K562 (cell line): ENCODE results near the gene CGB3. TPM values are rescaled to one million over a fixed set of nuclear protein-coding genes. Genes with fewer than 3 reads are reported as not detected.
A peak's percentile ranks its signal among the peaks of the same experiment; 100 is the strongest.

Experiments
- ASH1L ChIP-seq: fragments of 450-650 bp; IDR thresholded peaks from 2 replicates; pipeline ENCODE4 v1.6.1; 2018; ENCODE audit warnings: borderline replicate concordance, mild to moderate bottlenecking, low read depth; ENCODE audit not compliant: partially characterized antibody
- CREM ChIP-seq: IDR thresholded peaks from 2 replicates; pipeline ENCODE4 v1.6.1; 2014; ENCODE audit warnings: antibody characterized with exemption, low read depth
- ELF4 ChIP-seq: fragments of 450-650 bp; formaldehyde crosslinking; IDR thresholded peaks from 2 replicates; pipeline ENCODE4 v1.4.0; 2022; ENCODE audit warnings: missing genetic modification characterization
- GABPA ChIP-seq: fragments of 200-800 bp; sonication (Bioruptor generic); conservative IDR thresholded peaks from 2 replicates; pipeline ENCODE4 v1.6.1; 2016; ENCODE audit warnings: low read depth, missing genetic modification characterization, missing compliant biosample characterization
- KLF13 ChIP-seq: fragments of 450-650 bp; IDR thresholded peaks from 2 replicates; pipeline ENCODE4 v1.6.1; 2016; ENCODE audit warnings: missing genetic modification characterization, low read depth, mild to moderate bottlenecking, missing compliant biosample characterization, moderate library complexity, borderline replicate concordance
- MAFG ChIP-seq: fragments of 450-650 bp; conservative IDR thresholded peaks from 2 replicates; pipeline ENCODE4 v1.6.1; 2016; ENCODE audit warnings: missing genetic modification characterization, missing compliant biosample characterization
- NR2C2 ChIP-seq, 2 experiments: fragments of 200-800 bp in 1 of 2; sonication (Bioruptor generic) in 1 of 2; sonication (generic) in 1 of 2; formaldehyde crosslinking in 1 of 2; IDR thresholded peaks; 2 replicates each; pipeline versions ENCODE4 v1.6.1 to v1.8.0; 2016 to 2022; ENCODE audit warnings: mild to moderate bottlenecking in 1 of 2, missing compliant biosample characterization in 1 of 2, missing genetic modification characterization in 1 of 2, missing genetic modification reagents in 1 of 2
- NUFIP1 ChIP-seq: fragments of 450-650 bp; IDR thresholded peaks from 2 replicates; pipeline ENCODE4 v1.6.1; 2018; ENCODE audit not compliant: partially characterized antibody
- PBX2 ChIP-seq, 2 experiments: IDR thresholded peaks in 1 of 2; conservative IDR thresholded peaks in 1 of 2; 2 replicates each; pipeline ENCODE4 v1.6.1; 2016; ENCODE audit warnings: low read depth in 2 of 2, mild to moderate bottlenecking in 1 of 2, missing compliant biosample characterization in 1 of 2, missing genetic modification characterization in 1 of 2, moderate library complexity in 1 of 2
- PRDM10 ChIP-seq: fragments of 450-650 bp; IDR thresholded peaks from 2 replicates; pipeline ENCODE4 v1.6.1; 2018; ENCODE audit not compliant: partially characterized antibody
- PTTG1 ChIP-seq: fragments of 450-650 bp; IDR thresholded peaks from 2 replicates; pipeline ENCODE4 v1.6.1; 2016; ENCODE audit warnings: low read depth, mild to moderate bottlenecking, missing genetic modification characterization, missing compliant biosample characterization
- TAF7 ChIP-seq: fragments of 450-650 bp; IDR thresholded peaks from 2 replicates; pipeline ENCODE4 v1.6.1; 2016; ENCODE audit warnings: missing genetic modification characterization, missing compliant biosample characterization
- TEAD2 ChIP-seq: fragments of 450-650 bp; IDR thresholded peaks from 2 replicates; pipeline ENCODE4 v1.6.1; 2016; ENCODE audit warnings: missing genetic modification characterization, control low read depth, missing compliant biosample characterization
- WHSC1 ChIP-seq: IDR thresholded peaks from one replicate; pipeline ENCODE4 v1.6.1; 2012; ENCODE audit warnings: low read length, control low read depth, inconsistent platforms
- ZBTB33 ChIP-seq: sonication (generic); formaldehyde crosslinking; IDR thresholded peaks from 2 replicates; pipeline ENCODE4 v1.8.1; 2023; ENCODE audit warnings: mild to moderate bottlenecking, missing genetic modification reagents
- ZNF143 ChIP-seq: sonication (generic); formaldehyde crosslinking; IDR thresholded peaks from 2 replicates; pipeline ENCODE4 v1.9.0; 2022; ENCODE audit warnings: mild to moderate bottlenecking, missing genetic modification reagents
- polyA plus RNA-seq, 8 experiments: library from polyadenylated mRNA; depleted of rRNA in 4 of 8; stranded (reverse) in 5 of 8; unstranded in 3 of 8; fragments of >200 nt; fragmentation: Nextera tagmentation in 2 of 8; fragmentation: Illumina TruSeq in 1 of 8; extraction: Ambion mirVana in 2 of 8; extraction: Trizol in 1 of 8; gene quantifications; 2 replicates each; pipeline versions ENCODE4 v1.2.1 to v1.2.3, GENCODE V29; 2011 to 2014; ENCODE audit warnings: inconsistent platforms in 1 of 8, missing spikeins in 1 of 8
- total RNA-seq, 7 experiments: library from RNA; depleted of rRNA in 6 of 7; stranded (reverse); fragments of >200 nt in 6 of 7; fragmentation: Illumina TruSeq in 2 of 7; extraction: Trizol in 2 of 7; gene quantifications; 2 replicates each; pipeline versions ENCODE4 v1.2.1 to v1.2.3, GENCODE V29; 2011 to 2021; ENCODE audit warnings: low replicate concordance in 1 of 7

CGB3 gene
- total and polyA plus RNA-seq, 9 of the 15 experiments (the other 6 are each of a cell fraction or from before 2014, with no cell fraction given): not detected

GRCh38 chr19:48975947-48976847, 47.9 kb downstream of the CGB3 start (continued):
- TF ChIP-seq PRDM10 (peak; percentile 17), PBX2 (CRISPR knock-in tag; IDR thresholded peaks at IDR 0.05; ENCODE audit: low read depth) (no peak), PBX2 (tag; conservative IDR thresholded peaks at IDR 0.05; ENCODE audit: low read depth) (no peak), MAFG (tag) (no peak), ASH1L (peak; percentile 85), TAF7 (tag) (no peak), GABPA (tag) (peak; percentile 75), CREM (peak; percentile 94), ZNF143 (CRISPR knock-in tag) (peak; percentile 92), ELF4 (CRISPR knock-in tag) (no peak), PTTG1 (tag) (no peak), KLF13 (tag) (peak; percentile 41; the same call in 1 of the 2 replicates), WHSC1 (no peak), ZBTB33 (no peak), NUFIP1 (no peak), TEAD2 (tag) (0 out of 2 replicates have a peak, but pooled peaks have one; percentile 3), NR2C2 (CRISPR knock-in tag; IDR thresholded peaks at IDR 0.05) (no peak), NR2C2 (tag; IDR thresholded peaks at IDR 0.05) (peak; percentile 74)
